RCC 7860 (cell line): ENCODE results near the gene SCFD2.

Experiments
- DNase-seq: peaks from one replicate; pipeline ENCODE4 v3.0.0-alpha.2; 2015; ENCODE audit warnings: low spot score
- FAIRE-seq: peaks from 2 replicates; lab custom pipeline; 2012; peaks lifted over from hg19 to GRCh38; lab: Jason Lieb, UNC

Gene SCFD2

GRCh38 chr4:52945326-52945898 lies 420.4 kb downstream of the SCFD2 start:
- no peak for DNase-seq
- no peak for FAIRE-seq

- FAIRE-seq: no peak
Observed at GRCh38 chr4:52943677-52944076, 422.2 kb downstream of the SCFD2 start.

GRCh38 chr4:52942936-52943335 lies 422.9 kb downstream of the SCFD2 start:
- DNase-seq: no peak
- no peak for FAIRE-seq

More at GRCh38 chr4:52943677-52944076, 422.2 kb downstream of the SCFD2 start:
- DNase-seq: no peak

- DNase-seq: no peak
- FAIRE-seq: no peak
Observed at GRCh38 chr4:52941450-52941849, 424.4 kb downstream of the SCFD2 start.

GRCh38 chr4:52939739-52940138 lies 426.1 kb downstream of the SCFD2 start:
- no peak for FAIRE-seq

GRCh38 chr4:52939325-52939724 lies 426.5 kb downstream of the SCFD2 start:
- FAIRE-seq (no peak), DNase-seq (no peak)

More at GRCh38 chr4:52939739-52940138, 426.1 kb downstream of the SCFD2 start:
- no peak for DNase-seq

GRCh38 chr4:52937829-52938228 lies 428.0 kb downstream of the SCFD2 start:
- FAIRE-seq (no peak), DNase-seq (no peak)

GRCh38 chr4:52936729-52937128 lies 429.1 kb downstream of the SCFD2 start:
- DNase-seq (no peak), FAIRE-seq (no peak)

- DNase-seq: no peak
- no peak for FAIRE-seq
Observed at GRCh38 chr4:52935317-52935716, 430.5 kb downstream of the SCFD2 start.

GRCh38 chr4:52933738-52934137 lies 432.1 kb downstream of the SCFD2 start:
- DNase-seq (no peak), FAIRE-seq (no peak)

- no peak for DNase-seq
- FAIRE-seq: no peak
Observed at GRCh38 chr4:52932591-52933470, 433.0 kb downstream of the SCFD2 start.

GRCh38 chr4:52931243-52931642 lies 434.6 kb downstream of the SCFD2 start:
- no peak for DNase-seq
- no peak for FAIRE-seq

- no peak for FAIRE-seq
- DNase-seq: no peak
Observed at GRCh38 chr4:52926196-52926974, 439.5 kb downstream of the SCFD2 start.

- FAIRE-seq: no peak
- no peak for DNase-seq
Observed at GRCh38 chr4:52925531-52925968, 440.3 kb downstream of the SCFD2 start.

- DNase-seq: no peak
- no peak for FAIRE-seq
Observed at GRCh38 chr4:52919461-52919860, 446.4 kb downstream of the SCFD2 start.

GRCh38 chr4:52917817-52918216 lies 448.0 kb downstream of the SCFD2 start:
- DNase-seq: no peak
- no peak for FAIRE-seq

- FAIRE-seq: no peak
- DNase-seq: no peak
Observed at GRCh38 chr4:52915730-52916300, 450.0 kb downstream of the SCFD2 start.

GRCh38 chr4:52915191-52915590 lies 450.7 kb downstream of the SCFD2 start:
- DNase-seq (no peak), FAIRE-seq (no peak)

GRCh38 chr4:52914051-52914605 lies 451.7 kb downstream of the SCFD2 start:
- no peak for FAIRE-seq
- DNase-seq: no peak

- FAIRE-seq (no peak), DNase-seq (no peak)
Observed at GRCh38 chr4:52912608-52913007, 453.3 kb downstream of the SCFD2 start.
